Natural killer cell (primary cell): ENCODE results near the gene MRPL36. TPM values are rescaled to one million over a fixed set of nuclear protein-coding genes. Genes with fewer than 3 reads are reported as not detected.

Experiments
- ATAC-seq, 3 donors: fragments of 150-1000 bp in 2 of 3; fragments of 200-7000 bp in 1 of 3; cut with Tn5 transposase; 1 replicate in 1 of 3; 2 replicates in 2 of 3; pipeline ENCODE4 v1.10.0; 2021; ENCODE audit warnings: mild to moderate bottlenecking in 2 of 3, moderate library complexity in 2 of 3
- DNase-seq, 2 donors: peaks; one replicate each; pipeline versions ENCODE4 v3.0.0 to v3.0.0-alpha.2; 2013 to 2021; ENCODE audit warnings: mixed read lengths in 1 of 2
- H3K27ac ChIP-seq: one replicate; pipeline ENCODE4 v1.5.1; 2013; ENCODE audit warnings: mild to moderate bottlenecking, low read length
- H3K27me3 ChIP-seq: one replicate; pipeline ENCODE4 v1.6.1; 2013; ENCODE audit warnings: low read length; ENCODE audit not compliant: control insufficient read depth, insufficient read depth
- H3K36me3 ChIP-seq: one replicate; pipeline ENCODE4 v1.6.1; 2013; ENCODE audit warnings: low read length; ENCODE audit not compliant: control insufficient read depth, insufficient read depth
- H3K4me1 ChIP-seq: one replicate; pipeline ENCODE4 v1.6.1; 2013; ENCODE audit warnings: low read length; ENCODE audit not compliant: control insufficient read depth, insufficient read depth
- H3K4me3 ChIP-seq: one replicate; pipeline ENCODE4 v1.5.1; 2013; ENCODE audit warnings: low read length
- H3K9me3 ChIP-seq: one replicate; pipeline ENCODE4 v1.6.1; 2013; ENCODE audit warnings: low read length; ENCODE audit not compliant: control insufficient read depth, insufficient read depth
- H3K27ac Mint-ChIP-seq, 2 donors: one replicate each; pipeline ENCODE4 v1.8.0; 2022; ENCODE audit warnings: mild to moderate bottlenecking in 2 of 2, mixed read lengths in 2 of 2, moderate library complexity in 1 of 2
- H3K27me3 Mint-ChIP-seq, 2 donors: one replicate each; pipeline ENCODE4 v1.8.0; 2022; ENCODE audit warnings: low read depth in 2 of 2, mixed read lengths in 2 of 2
- H3K36me3 Mint-ChIP-seq: one replicate; pipeline ENCODE4 v1.8.0; 2022; ENCODE audit warnings: mixed read lengths
- H3K4me1 Mint-ChIP-seq, 2 donors: one replicate each; pipeline ENCODE4 v1.8.0; 2022; ENCODE audit warnings: mixed read lengths in 2 of 2
- H3K4me3 Mint-ChIP-seq: one replicate; pipeline ENCODE4 v1.8.0; 2022; ENCODE audit warnings: mild to moderate bottlenecking, moderate library complexity, mixed read lengths
- H3K9me3 Mint-ChIP-seq, 2 donors: one replicate each; pipeline ENCODE4 v1.8.0; 2022; ENCODE audit warnings: mixed read lengths in 2 of 2
- WGBS: methylation state at CpG from one replicate; pipeline ENCODE4 v1.1.7; 2013; ENCODE audit warnings: missing lambda C conversion rate; ENCODE audit not compliant: insufficient coverage; 5-methylcytosine and 5-hydroxymethylcytosine counted together
- intact Hi-C: fragments of 100-400 bp; cut with micrococcal nuclease; formaldehyde crosslinking; loops from one replicate; pipeline ENCODE4 v1.14.2; 2022
- total RNA-seq, 4 donors: library from RNA; stranded (reverse); fragments of 120-200 nt in 1 of 4; gene quantifications; one replicate each; pipeline versions ENCODE4 v1.2.3 to v1.2.4, GENCODE V29; 2013 to 2022
- TF ChIP-seq, protein P1 (sequence below): fragments of 200-600 bp; IDR thresholded peaks from one replicate; pipeline ENCODE4 v1.8.0; 2022; ENCODE audit warnings: antibody characterized with exemption

MRPL36 gene
- total RNA-seq, 3 donors from 2014 or later (not counting 1 experiment from before 2014, with no cell fraction given): 14.1 to 21.2 (median 17.1) TPM

DNA sequence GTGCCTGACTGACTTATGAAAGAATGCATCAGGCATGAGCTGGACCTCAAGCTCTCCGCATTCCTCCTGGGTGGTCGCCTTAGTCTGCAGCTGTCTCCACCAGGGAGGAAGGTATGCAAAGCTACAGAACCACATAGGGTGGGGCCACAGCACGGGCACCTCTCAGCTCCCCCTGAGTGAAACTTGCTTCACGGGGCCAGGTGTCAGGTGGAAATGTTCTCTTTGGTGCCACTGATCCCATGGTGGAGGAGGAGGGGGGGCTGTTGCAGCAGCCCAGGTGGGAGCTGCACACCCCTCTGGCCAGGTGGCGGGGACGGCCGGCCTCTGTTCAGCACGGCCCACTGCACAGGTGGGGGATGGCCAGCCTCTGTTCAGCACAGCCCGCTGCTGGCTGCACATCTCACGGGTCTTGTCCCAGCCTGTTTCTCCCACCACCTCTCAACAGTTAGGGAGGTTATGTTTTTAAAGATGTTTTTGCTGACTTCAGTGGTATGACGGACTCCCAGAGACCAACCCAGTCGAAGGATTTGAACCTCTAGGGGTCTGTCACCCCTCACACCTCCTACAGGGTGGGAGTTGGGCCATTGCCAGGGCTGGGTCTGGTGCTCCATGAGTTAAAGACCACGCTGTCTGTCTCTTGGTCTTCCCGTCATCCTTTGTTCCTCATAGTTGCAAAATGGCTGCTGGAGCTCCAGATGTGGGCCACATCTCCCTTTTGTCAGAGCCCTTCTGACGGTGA is 34.3 kb downstream of the MRPL36 start:
- Mint-ChIP-seq H3K9me3 (no peaks in the 10 kb centered on the region), H3K27me3 (peaks cover 0 to 17% of the 10 kb centered on the region in 2 donors), H3K4me1 (no peaks in the 10 kb centered on the region), H3K36me3 (no peaks in the 10 kb centered on the region), H3K27ac (no peak overlapping the region), H3K4me3 (no peak overlapping the region)
- H3K27ac ChIP-seq: no peak overlapping the region
- DNase-seq (no peak), ATAC-seq (no peak)
- intact Hi-C loops: no loop called here
- H3K9me3 ChIP-seq: no peaks in the 10 kb centered on the region
- TF ChIP-seq, protein P1, sequence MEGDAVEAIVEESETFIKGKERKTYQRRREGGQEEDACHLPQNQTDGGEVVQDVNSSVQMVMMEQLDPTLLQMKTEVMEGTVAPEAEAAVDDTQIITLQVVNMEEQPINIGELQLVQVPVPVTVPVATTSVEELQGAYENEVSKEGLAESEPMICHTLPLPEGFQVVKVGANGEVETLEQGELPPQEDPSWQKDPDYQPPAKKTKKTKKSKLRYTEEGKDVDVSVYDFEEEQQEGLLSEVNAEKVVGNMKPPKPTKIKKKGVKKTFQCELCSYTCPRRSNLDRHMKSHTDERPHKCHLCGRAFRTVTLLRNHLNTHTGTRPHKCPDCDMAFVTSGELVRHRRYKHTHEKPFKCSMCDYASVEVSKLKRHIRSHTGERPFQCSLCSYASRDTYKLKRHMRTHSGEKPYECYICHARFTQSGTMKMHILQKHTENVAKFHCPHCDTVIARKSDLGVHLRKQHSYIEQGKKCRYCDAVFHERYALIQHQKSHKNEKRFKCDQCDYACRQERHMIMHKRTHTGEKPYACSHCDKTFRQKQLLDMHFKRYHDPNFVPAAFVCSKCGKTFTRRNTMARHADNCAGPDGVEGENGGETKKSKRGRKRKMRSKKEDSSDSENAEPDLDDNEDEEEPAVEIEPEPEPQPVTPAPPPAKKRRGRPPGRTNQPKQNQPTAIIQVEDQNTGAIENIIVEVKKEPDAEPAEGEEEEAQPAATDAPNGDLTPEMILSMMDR: no peak
- WGBS: 87% methylated on average over 14 of the region's 15 CpGs
- H3K4me3 ChIP-seq: no peak overlapping the region
- no peaks in the 10 kb centered on the region for H3K27me3 ChIP-seq
- H3K36me3 ChIP-seq: no peaks in the 10 kb centered on the region
- no peaks in the 10 kb centered on the region for H3K4me1 ChIP-seq

GRCh38 chr5:1764606-1764960 is 35.1 kb downstream of the MRPL36 start:
- Mint-ChIP-seq H3K9me3 (no peaks in the 10 kb centered on the region), H3K27ac (no peak overlapping the region), H3K27me3 (peaks cover 0 to 17% of the 10 kb centered on the region in 2 donors), H3K4me1 (no peaks in the 10 kb centered on the region), H3K4me3 (no peak overlapping the region), H3K36me3 (no peaks in the 10 kb centered on the region)
- H3K4me3 ChIP-seq: no peak overlapping the region
- no peaks in the 10 kb centered on the region for H3K27me3 ChIP-seq
- WGBS: 91% methylated on average over 11 of the region's 11 CpGs
- DNase-seq: no peak
- H3K36me3 ChIP-seq: no peaks in the 10 kb centered on the region
- no peak for ATAC-seq
- no peaks in the 10 kb centered on the region for H3K4me1 ChIP-seq
- intact Hi-C loops: no loop called here
- no peak overlapping the region for H3K27ac ChIP-seq
- TF ChIP-seq, protein P1: no peak
- H3K9me3 ChIP-seq: no peaks in the 10 kb centered on the region

GRCh38 chr5:1763960-1764605 is 35.6 kb downstream of the MRPL36 start:
- peaks cover 0 to 17% of the 10 kb centered on the region in 2 donors for H3K27me3 Mint-ChIP-seq
- H3K27ac Mint-ChIP-seq: no peak overlapping the region
- TF ChIP-seq, protein P1: no peak

More at GRCh38 chr5:1763960-1764605, 35.6 kb downstream of the MRPL36 start:
- WGBS: 82% methylated on average over 32 of the region's 32 CpGs
- Histone ChIP-seq H3K27me3 (no peaks in the 10 kb centered on the region), H3K9me3 (no peaks in the 10 kb centered on the region), H3K27ac (no peak overlapping the region), H3K4me1 (no peaks in the 10 kb centered on the region), H3K4me3 (no peak overlapping the region), H3K36me3 (no peaks in the 10 kb centered on the region)
- ATAC-seq (no peak), DNase-seq (no peak)
- Mint-ChIP-seq H3K9me3 (no peaks in the 10 kb centered on the region), H3K4me3 (no peak overlapping the region), H3K36me3 (no peaks in the 10 kb centered on the region), H3K4me1 (no peaks in the 10 kb centered on the region)
- intact Hi-C loops: no loop called here
